RWPE2 (cell line): Measurements from ENCODE around the gene PATJ.

Experiments used
- ATAC-seq: fragments of 200-7000 bp; cut with Tn5 transposase; 3 replicates; pipeline ENCODE4 v1.9.1; 2021; ENCODE audit warnings: low read depth
- DNase-seq: peaks from one replicate; pipeline ENCODE4 v3.0.0-alpha.2; 2020; ENCODE audit warnings: low spot score
- H3K27ac ChIP-seq: fragments of 450-650 bp; 2 replicates; pipeline ENCODE4 v1.5.1; 2017; ENCODE audit warnings: mild to moderate bottlenecking; ENCODE audit not compliant: poor library complexity, severe bottlenecking
- H3K27me3 ChIP-seq: fragments of 250-450 bp; sonication (Bioruptor Pico); 2 replicates; pipeline ENCODE4 v1.5.1; 2021; ENCODE audit warnings: mild to moderate bottlenecking, moderate library complexity; ENCODE audit not compliant: insufficient read depth, poor library complexity, severe bottlenecking
- H3K36me3 ChIP-seq: fragments of 250-450 bp; sonication (Bioruptor Pico); 2 replicates; pipeline ENCODE4 v1.5.1; 2020; ENCODE audit warnings: low read depth, mild to moderate bottlenecking, moderate library complexity
- H3K4me1 ChIP-seq: fragments of 250-450 bp; sonication (Bioruptor Pico); 2 replicates; pipeline ENCODE4 v1.5.1; 2021; ENCODE audit warnings: mild to moderate bottlenecking, moderate library complexity; ENCODE audit not compliant: insufficient read depth, poor library complexity, severe bottlenecking
- H3K4me3 ChIP-seq: fragments of 250-450 bp; sonication (Bioruptor Pico); 2 replicates; pipeline ENCODE4 v1.5.1; 2021; ENCODE audit warnings: mild to moderate bottlenecking, moderate library complexity; ENCODE audit not compliant: severe bottlenecking
- H3K9me3 ChIP-seq: fragments of 250-450 bp; sonication (Bioruptor Pico); 2 replicates; pipeline ENCODE4 v1.5.1; 2021; ENCODE audit warnings: mild to moderate bottlenecking, moderate library complexity; ENCODE audit not compliant: severe bottlenecking
- CTCF ChIP-seq: fragments of 450-650 bp; IDR thresholded peaks from one replicate; pipeline ENCODE4 v1.5.1; 2017; ENCODE audit warnings: mild to moderate bottlenecking, moderate library complexity; ENCODE audit not compliant: poor library complexity, severe bottlenecking

PATJ gene

GRCh38 chr1:61925591-61926298 lies 183.5 kb downstream of the PATJ start:
- DNase-seq = no peak

DNA sequence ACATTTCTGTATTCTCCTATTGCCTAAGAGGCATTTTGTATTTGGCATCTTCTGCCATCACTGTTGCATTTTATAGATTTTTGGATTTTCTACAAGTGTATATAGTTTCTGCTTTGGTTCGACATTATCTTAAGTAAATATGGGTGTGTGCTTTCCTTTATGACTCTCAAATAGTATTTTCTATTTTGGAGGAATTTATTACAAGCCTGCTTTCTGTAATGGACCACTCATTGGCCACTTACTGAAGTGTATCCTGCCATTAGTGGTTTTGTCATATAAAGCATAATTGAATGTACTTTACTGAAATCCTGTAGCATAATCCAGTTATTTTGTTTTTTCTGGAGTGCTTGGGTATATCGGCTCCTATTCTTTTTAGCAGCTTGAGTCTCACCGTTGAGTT lies 184.3 kb downstream of the PATJ start:
- no peak overlapping the region for H3K4me3 ChIP-seq
- H3K9me3 ChIP-seq = no peaks in the 10 kb centered on the region
- peaks cover 26% of the 10 kb centered on the region for H3K36me3 ChIP-seq
- no peak for TF ChIP-seq CTCF
- H3K27ac ChIP-seq = no peak overlapping the region
- H3K27me3 ChIP-seq = no peaks in the 10 kb centered on the region
- DNase-seq = no peak
- no peak for ATAC-seq
- no peaks in the 10 kb centered on the region for H3K4me1 ChIP-seq

More at GRCh38 chr1:61925591-61926298, 183.5 kb downstream of the PATJ start:
- no peak overlapping the region for H3K4me3 ChIP-seq
- ATAC-seq = no peak
- no peaks in the 10 kb centered on the region for H3K27me3 ChIP-seq
- H3K9me3 ChIP-seq = no peaks in the 10 kb centered on the region
- no peak overlapping the region for H3K27ac ChIP-seq
- H3K4me1 ChIP-seq = no peaks in the 10 kb centered on the region
- TF ChIP-seq CTCF = no peak
- H3K36me3 ChIP-seq = peaks cover 31% of the 10 kb centered on the region

DNA sequence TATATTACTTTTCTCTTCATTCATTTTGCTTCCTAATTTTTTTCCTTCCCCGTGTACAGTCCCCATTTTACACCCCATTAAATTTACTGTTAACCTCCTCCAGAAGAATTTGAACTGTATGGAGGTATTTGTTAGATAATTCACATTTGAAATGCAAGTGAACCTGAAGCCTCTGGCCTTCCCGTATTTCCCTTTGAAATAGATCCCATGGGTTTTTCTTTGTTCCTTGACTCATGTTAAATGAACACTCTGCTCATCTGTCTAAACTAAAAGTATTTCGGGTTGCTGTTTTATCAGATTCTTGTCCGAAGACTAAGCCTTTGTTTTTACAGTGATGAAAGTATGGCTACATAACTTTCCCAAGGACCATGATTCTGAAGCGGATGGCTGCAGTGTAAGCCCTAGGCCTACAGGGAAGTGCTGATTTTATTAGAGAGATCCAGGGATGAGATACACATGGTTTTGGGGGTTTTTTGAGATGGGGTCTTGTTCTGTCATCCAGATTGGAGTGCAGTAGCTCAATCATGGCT lies 187.9 kb downstream of the PATJ start:
- no peak for DNase-seq
- TF ChIP-seq CTCF = no peak
- Histone ChIP-seq H3K27me3 (no peaks in the 10 kb centered on the region), H3K36me3 (peaks cover 21% of the 10 kb centered on the region), H3K27ac (no peak overlapping the region), H3K4me3 (no peak overlapping the region), H3K4me1 (no peaks in the 10 kb centered on the region), H3K9me3 (no peaks in the 10 kb centered on the region)
- ATAC-seq = no peak

GRCh38 chr1:61931587-61932279 lies 189.5 kb downstream of the PATJ start:
- Histone ChIP-seq H3K27me3 (no peaks in the 10 kb centered on the region), H3K27ac (no peak overlapping the region), H3K4me1 (no peaks in the 10 kb centered on the region), H3K9me3 (no peaks in the 10 kb centered on the region), H3K36me3 (peaks cover 19% of the 10 kb centered on the region), H3K4me3 (no peak overlapping the region)
- no peak for DNase-seq
- ATAC-seq = no peak
- no peak for TF ChIP-seq CTCF
